ENCODE results near the gene RECK.
"Not testable (repeated sequence)": the region's sequence is repeated elsewhere in the genome, so short reads cannot be mapped to it uniquely, and the experiment has no call there.

Gene RECK

GRCh38 chr9:36158917-36159316, 122.2 kb downstream of the RECK start:
- DNase-seq (ENCODE audit: low read depth in 2 of 2) = no peak

GRCh38 chr9:36159509-36159908, 122.8 kb downstream of the RECK start:
- DNase-seq (ENCODE audit: low read depth in 2 of 2) = not testable (repeated sequence)

DNA sequence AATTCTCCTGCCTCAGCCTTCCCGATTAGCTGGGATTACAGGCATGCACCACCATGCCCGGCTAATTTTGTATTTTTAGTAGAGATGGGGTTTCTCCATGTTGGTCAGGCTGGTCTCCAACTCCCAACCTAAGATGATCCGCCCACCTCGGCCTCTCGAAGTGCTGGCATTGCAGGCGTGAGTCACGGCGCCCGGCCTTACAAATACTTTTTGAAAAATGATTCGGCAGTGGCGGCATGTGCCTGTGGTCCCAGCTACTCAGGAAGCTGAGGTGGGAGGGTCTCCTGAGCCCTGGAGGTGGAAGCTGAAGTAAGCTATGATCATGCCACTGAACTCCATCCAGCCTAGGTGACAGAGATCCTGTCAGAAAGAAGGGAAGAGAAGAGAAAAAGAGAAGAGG, 123.4 kb downstream of the RECK start:
- not testable (repeated sequence) for DNase-seq (ENCODE audit: low read depth in 2 of 2)

DNA sequence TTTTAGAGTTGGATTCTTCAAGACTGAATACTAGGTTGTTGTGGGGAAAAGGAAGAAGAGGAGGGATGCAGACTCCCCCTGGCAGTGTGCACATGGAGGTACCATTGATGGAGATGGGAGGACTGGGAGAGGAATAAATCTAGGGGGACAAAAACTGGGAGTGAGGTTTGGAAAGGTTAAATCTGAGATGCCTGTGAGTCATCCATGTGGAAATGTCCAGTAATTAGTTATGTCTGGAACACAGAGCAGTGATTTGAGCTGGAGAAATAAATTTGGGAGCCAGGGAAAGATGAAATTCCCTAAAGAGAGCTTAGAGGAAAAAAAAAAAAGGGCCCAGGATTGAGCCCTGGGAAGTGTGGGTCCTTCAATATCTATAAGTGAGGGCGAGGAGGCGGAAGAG, 124.5 kb downstream of the RECK start:
- DNase-seq (ENCODE audit: low read depth in 2 of 2) = no peak

DNA sequence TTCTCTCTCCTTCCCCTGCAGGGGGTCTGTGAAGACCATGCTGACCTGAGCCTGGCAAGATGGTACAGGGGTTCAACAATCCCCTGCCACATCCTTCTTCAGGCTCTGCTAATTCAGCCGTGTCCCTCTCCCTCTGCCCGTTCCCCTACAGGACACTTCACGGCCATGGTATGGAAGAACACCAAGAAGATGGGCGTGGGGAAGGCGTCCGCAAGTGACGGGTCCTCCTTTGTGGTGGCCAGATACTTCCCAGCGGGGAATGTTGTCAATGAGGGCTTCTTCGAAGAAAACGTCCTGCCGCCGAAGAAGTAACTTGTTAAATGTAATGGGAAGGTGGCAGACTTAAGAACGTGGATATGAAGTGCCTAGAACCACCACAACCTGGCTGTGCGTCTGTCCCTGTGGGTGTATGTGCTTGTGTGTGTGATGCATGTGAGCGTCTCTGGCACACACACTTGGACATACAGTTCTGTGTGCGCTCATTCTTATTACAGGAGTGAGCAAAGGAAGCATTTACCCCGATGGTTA, 125.6 kb downstream of the RECK start:
- no peak for DNase-seq (ENCODE audit: low read depth in 2 of 2)

DNA sequence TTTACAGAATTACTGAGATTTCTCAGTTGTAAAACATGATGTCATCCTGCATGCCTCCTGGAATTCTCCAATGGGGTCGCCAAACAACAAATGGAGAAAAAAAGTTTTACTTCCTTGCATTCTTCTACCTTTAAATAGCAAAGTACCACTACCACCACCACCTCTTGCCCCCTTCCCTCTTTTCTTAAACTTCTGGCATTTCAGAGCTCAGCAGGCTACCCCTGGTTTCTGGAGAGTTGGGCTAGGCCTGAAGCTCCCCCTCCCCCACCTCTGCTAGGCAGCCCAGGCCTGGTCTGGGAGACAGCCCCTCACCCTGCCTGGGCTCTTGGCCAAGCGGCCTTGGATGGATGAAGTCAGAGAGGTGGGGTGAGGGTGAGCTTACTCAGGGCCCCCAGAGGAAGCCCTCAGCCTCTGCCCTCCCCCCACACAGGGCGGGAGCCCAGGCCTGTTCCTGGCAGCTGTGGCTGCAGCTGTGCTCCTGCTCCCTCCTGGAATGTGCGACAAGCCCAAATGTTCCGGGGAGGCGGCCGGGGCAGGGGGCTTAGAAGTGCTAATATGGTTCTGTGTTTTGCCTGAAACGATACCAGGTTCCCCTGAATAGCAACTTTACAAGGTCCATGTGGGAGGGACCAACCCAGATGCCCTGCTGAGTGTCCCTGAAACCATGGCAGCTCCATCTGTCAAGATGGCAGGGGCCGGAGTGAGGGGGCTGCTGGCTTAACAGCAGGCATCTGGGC, 126.5 kb downstream of the RECK start:
- DNase-seq (ENCODE audit: low read depth in 2 of 2) = no peak

- no peak for DNase-seq (ENCODE audit: low read depth in 2 of 2)
Observed at GRCh38 chr9:36163786-36164170, 127.1 kb downstream of the RECK start.

GRCh38 chr9:36164372-36164771, 127.7 kb downstream of the RECK start:
- no peak for DNase-seq (ENCODE audit: low read depth in 2 of 2)

- DNase-seq (ENCODE audit: low read depth in 2 of 2) = no peak
Observed at GRCh38 chr9:36164989-36165388, 128.3 kb downstream of the RECK start.

- no peak for DNase-seq (ENCODE audit: low read depth in 2 of 2)
Observed at GRCh38 chr9:36165826-36166167, 129.1 kb downstream of the RECK start.

GRCh38 chr9:36166168-36166927, 129.6 kb downstream of the RECK start:
- peak; percentile 70 to 75 for DNase-seq (ENCODE audit: low read depth in 2 of 2)

GRCh38 chr9:36169166-36169565, 132.5 kb downstream of the RECK start, which contains the start of gene CCIN:
TSS of gene CCIN (plus strand) at chr9:36169388. CDS start at chr9:36169503, 115 bp downstream.
- no peak for DNase-seq (ENCODE audit: low read depth in 2 of 2)

- DNase-seq (ENCODE audit: low read depth in 2 of 2) = no peak
Observed at GRCh38 chr9:36169708-36170107, 133.0 kb downstream of the RECK start.

DNA sequence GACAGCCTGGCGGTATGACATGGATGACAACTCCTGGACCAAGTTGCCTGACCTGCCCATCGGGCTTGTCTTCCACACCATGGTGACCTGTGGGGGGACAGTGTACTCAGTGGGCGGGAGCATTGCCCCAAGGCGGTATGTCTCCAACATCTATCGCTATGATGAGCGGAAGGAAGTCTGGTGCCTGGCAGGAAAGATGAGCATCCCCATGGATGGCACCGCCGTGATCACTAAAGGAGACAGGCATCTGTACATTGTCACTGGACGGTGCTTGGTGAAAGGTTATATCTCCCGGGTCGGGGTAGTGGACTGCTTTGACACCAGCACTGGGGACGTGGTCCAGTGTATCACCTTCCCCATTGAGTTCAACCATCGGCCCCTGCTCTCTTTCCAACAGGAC, 133.8 kb downstream of the RECK start:
- no peak for DNase-seq (ENCODE audit: low read depth in 2 of 2)

DNA sequence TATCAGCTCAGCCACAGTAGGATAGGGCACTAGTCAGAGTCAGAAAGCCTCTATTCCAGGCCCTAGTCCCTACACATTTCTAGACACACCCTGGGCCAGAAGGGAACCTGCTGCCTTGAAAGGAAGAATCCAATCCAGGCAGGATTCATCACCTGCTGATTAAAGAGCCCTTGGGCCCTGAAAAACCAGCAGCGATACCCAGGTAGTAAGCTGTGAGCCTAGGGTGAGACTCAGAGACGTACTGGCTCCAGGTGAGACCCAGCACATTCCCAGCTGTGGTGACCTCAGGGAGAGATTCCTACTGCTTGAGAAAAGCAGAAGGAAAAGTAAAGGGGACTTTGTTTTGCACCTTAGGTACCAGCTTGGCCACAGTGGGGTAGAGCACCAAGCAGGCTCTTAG, 137.1 kb downstream of the RECK start:
- no peak for DNase-seq (ENCODE audit: low read depth in 2 of 2)
